HEK293T (cell line): Measurements from ENCODE around the gene ACP6.

Experiments used
- ELF4 ChIP-seq: fragments of 450-650 bp; IDR thresholded peaks from 2 replicates; pipeline ENCODE4 v1.6.1; 2017; ENCODE audit warnings: antibody characterized with exemption
- HDGF ChIP-seq: fragments of 450-650 bp; IDR thresholded peaks from 2 replicates; pipeline ENCODE4 v1.6.1; 2017; ENCODE audit warnings: antibody characterized with exemption, borderline replicate concordance
- LEF1 ChIP-seq: fragments of 450-650 bp; IDR thresholded peaks from 2 replicates; pipeline ENCODE4 v1.6.1; 2017; ENCODE audit warnings: mild to moderate bottlenecking, borderline replicate concordance
- NFRKB ChIP-seq: fragments of 450-650 bp; IDR thresholded peaks from 2 replicates; pipeline ENCODE4 v1.6.1; 2016; ENCODE audit warnings: mild to moderate bottlenecking, moderate library complexity
- SP1 ChIP-seq: fragments of 450-650 bp; IDR thresholded peaks from 2 replicates; pipeline ENCODE4 v1.6.1; 2017

GRCh38 chr1:147630447-147630846 is 39.9 kb downstream of the ACP6 start:
- TF ChIP-seq NFRKB = no peak
- TF ChIP-seq ELF4 = no peak
- no peak for TF ChIP-seq LEF1
- TF ChIP-seq SP1 = no peak
- no peak for TF ChIP-seq HDGF
